NOMO-1 (cell line): ENCODE data around the gene ADAMTS17.

Source experiments
- DNase-seq, 2 experiments: peaks; one replicate each; lab custom pipeline; 2025; ENCODE audit not compliant: unreplicated experiment in 2 of 2; lab: John Stamatoyannopoulos, UW

ADAMTS17 gene

GRCh38 chr15:100060276-100060926 is 281.4 kb downstream of the ADAMTS17 start:
- no peak for DNase-seq

GRCh38 chr15:100059521-100059920 is 282.3 kb downstream of the ADAMTS17 start:
- no peak for DNase-seq

- DNase-seq = no peak
These were observed 282.7 kb downstream of the ADAMTS17 start for GRCh38 chr15:100059094-100059493.

GRCh38 chr15:100058458-100058857 is 283.3 kb downstream of the ADAMTS17 start:
- no peak for DNase-seq

GRCh38 chr15:100057281-100057680 is 284.5 kb downstream of the ADAMTS17 start:
- no peak for DNase-seq

- no peak for DNase-seq
These were observed 285.2 kb downstream of the ADAMTS17 start for GRCh38 chr15:100056411-100057072.

GRCh38 chr15:100055821-100056220 is 286.0 kb downstream of the ADAMTS17 start:
- no peak for DNase-seq

GRCh38 chr15:100054539-100054938 is 287.2 kb downstream of the ADAMTS17 start:
- DNase-seq = no peak

GRCh38 chr15:100053474-100054121 is 288.2 kb downstream of the ADAMTS17 start:
- no peak for DNase-seq

GRCh38 chr15:100052716-100053473 is 288.9 kb downstream of the ADAMTS17 start:
- no peak for DNase-seq

- DNase-seq = peak; percentile 14 to 47
These were observed 290.6 kb downstream of the ADAMTS17 start for GRCh38 chr15:100050877-100051786.

- no peak for DNase-seq
These were observed 291.6 kb downstream of the ADAMTS17 start for GRCh38 chr15:100049936-100050876.

- no peak for DNase-seq
These were observed 292.3 kb downstream of the ADAMTS17 start for GRCh38 chr15:100049483-100049882.

GRCh38 chr15:100048736-100049135 is 293.0 kb downstream of the ADAMTS17 start:
- no peak for DNase-seq

- no peak for DNase-seq
These were observed 298.1 kb downstream of the ADAMTS17 start for GRCh38 chr15:100043692-100044091.

- DNase-seq = peak; percentile 6 to 46
These were observed 298.6 kb downstream of the ADAMTS17 start for GRCh38 chr15:100043068-100043641.

GRCh38 chr15:100042558-100042957 is 299.2 kb downstream of the ADAMTS17 start:
- peak in 1 of 2 experiments; percentile 46 for DNase-seq

GRCh38 chr15:100041127-100041828 is 300.5 kb downstream of the ADAMTS17 start:
- DNase-seq = no peak
